ENCODE results near the gene PARN.
A peak's percentile ranks its signal among the peaks of the same experiment; 100 is the strongest.
"Not testable (repeated sequence)": the region's sequence is repeated elsewhere in the genome, so short reads cannot be mapped to it uniquely, and the experiment has no call there.

The PARN gene

GRCh38 chr16:14545346-14545884 is 84.6 kb downstream of the PARN start:
- peaks cover 43 to 60% of the 10 kb centered on the region in 2 donors for H3K36me3 Mint-ChIP-seq
- H3K27ac Mint-ChIP-seq: no peak overlapping the region
- ATAC-seq (replicated peaks) (no peak), DNase-seq (no peak)
- no peaks in the 10 kb centered on the region for H3K27me3 Mint-ChIP-seq
- H3K4me1 Mint-ChIP-seq: no peaks in the 10 kb centered on the region
- no peak overlapping the region for H3K4me3 Mint-ChIP-seq
- H3K9me3 Mint-ChIP-seq: peaks cover 2 to 5% of the 10 kb centered on the region in 2 donors

- not testable (repeated sequence) for H3K4me1 Mint-ChIP-seq; ATAC-seq (replicated peaks); H3K4me3 Mint-ChIP-seq; H3K9me3 Mint-ChIP-seq; DNase-seq; H3K27me3 Mint-ChIP-seq
- H3K36me3 Mint-ChIP-seq: peaks cover 38 to 56% of the 10 kb centered on the region in 2 donors
- H3K27ac Mint-ChIP-seq: peak overlapping the region; percentile 37
These were observed 85.2 kb downstream of the PARN start for GRCh38 chr16:14544846-14545245.

- Mint-ChIP-seq H3K4me3 (no peak overlapping the region), H3K27ac (no peak overlapping the region), H3K27me3 (no peaks in the 10 kb centered on the region), H3K9me3 (peaks cover 2 to 5% of the 10 kb centered on the region in 2 donors), H3K36me3 (peaks cover 36 to 53% of the 10 kb centered on the region in 2 donors), H3K4me1 (no peaks in the 10 kb centered on the region)
- DNase-seq: no peak
- ATAC-seq (replicated peaks): no peak
These were observed 90.4 kb downstream of the PARN start for GRCh38 chr16:14539631-14540030.

GRCh38 chr16:14539156-14539555 is 90.9 kb downstream of the PARN start:
- ATAC-seq (replicated peaks): no peak
- no peak overlapping the region for H3K27ac Mint-ChIP-seq
- H3K9me3 Mint-ChIP-seq: peaks cover 2 to 5% of the 10 kb centered on the region in 2 donors

GRCh38 chr16:14538604-14539003 is 91.5 kb downstream of the PARN start:
- DNase-seq (no peak), ATAC-seq (replicated peaks) (no peak)
- Mint-ChIP-seq H3K27ac (no peak overlapping the region), H3K27me3 (no peaks in the 10 kb centered on the region), H3K36me3 (peaks cover 35 to 50% of the 10 kb centered on the region in 2 donors), H3K4me3 (no peak overlapping the region), H3K4me1 (no peaks in the 10 kb centered on the region), H3K9me3 (peaks cover 2 to 5% of the 10 kb centered on the region in 2 donors)

More at GRCh38 chr16:14539156-14539555, 90.9 kb downstream of the PARN start:
- no peak overlapping the region for H3K4me3 Mint-ChIP-seq
- H3K36me3 Mint-ChIP-seq: peaks cover 35 to 51% of the 10 kb centered on the region in 2 donors
- H3K27me3 Mint-ChIP-seq: no peaks in the 10 kb centered on the region
- H3K4me1 Mint-ChIP-seq: no peaks in the 10 kb centered on the region
- no peak for DNase-seq

GRCh38 chr16:14531613-14532012 is 98.4 kb downstream of the PARN start:
- Mint-ChIP-seq H3K36me3 (peaks cover 24 to 34% of the 10 kb centered on the region in 2 donors), H3K27me3 (no peaks in the 10 kb centered on the region), H3K4me1 (peaks cover 10 to 25% of the 10 kb centered on the region in 2 donors), H3K9me3 (peaks cover 0 to 2% of the 10 kb centered on the region in 2 donors), H3K27ac (no peak overlapping the region), H3K4me3 (no peak overlapping the region)
- no peak for DNase-seq
- no peak for ATAC-seq (replicated peaks)

GRCh38 chr16:14531101-14531500 is 99.0 kb downstream of the PARN start:
- ATAC-seq (replicated peaks) (no peak), DNase-seq (no peak)
- H3K9me3 Mint-ChIP-seq: peaks cover 0 to 2% of the 10 kb centered on the region in 2 donors
- H3K27me3 Mint-ChIP-seq: no peaks in the 10 kb centered on the region
- H3K27ac Mint-ChIP-seq: no peak overlapping the region
- H3K4me1 Mint-ChIP-seq: peaks cover 10 to 27% of the 10 kb centered on the region in 2 donors
- no peak overlapping the region for H3K4me3 Mint-ChIP-seq
- peaks cover 24 to 37% of the 10 kb centered on the region in 2 donors for H3K36me3 Mint-ChIP-seq

- Mint-ChIP-seq H3K36me3 (peaks cover 27 to 45% of the 10 kb centered on the region in 2 donors), H3K27ac (no peak overlapping the region), H3K4me1 (peaks cover 10 to 27% of the 10 kb centered on the region in 2 donors), H3K27me3 (no peaks in the 10 kb centered on the region), H3K4me3 (no peak overlapping the region), H3K9me3 (peaks cover 0 to 2% of the 10 kb centered on the region in 2 donors)
- DNase-seq (no peak), ATAC-seq (replicated peaks) (no peak)
These were observed 100.0 kb downstream of the PARN start for GRCh38 chr16:14530046-14530445.

GRCh38 chr16:14529010-14529669 is 100.9 kb downstream of the PARN start:
- peaks cover 10 to 27% of the 10 kb centered on the region in 2 donors for H3K4me1 Mint-ChIP-seq
- peaks cover 0 to 2% of the 10 kb centered on the region in 2 donors for H3K9me3 Mint-ChIP-seq
- H3K36me3 Mint-ChIP-seq: peaks cover 27 to 45% of the 10 kb centered on the region in 2 donors
- H3K4me3 Mint-ChIP-seq: no peak overlapping the region
- no peak overlapping the region for H3K27ac Mint-ChIP-seq
- H3K27me3 Mint-ChIP-seq: no peaks in the 10 kb centered on the region
- ATAC-seq (replicated peaks) (peak; percentile 68 to 71), DNase-seq (peak; percentile 28)

- H3K4me1 Mint-ChIP-seq: peaks cover 10 to 27% of the 10 kb centered on the region in 2 donors
- no peaks in the 10 kb centered on the region for H3K27me3 Mint-ChIP-seq
- no peak for ATAC-seq (replicated peaks)
- H3K9me3 Mint-ChIP-seq: peaks cover 0 to 2% of the 10 kb centered on the region in 2 donors
- no peak overlapping the region for H3K4me3 Mint-ChIP-seq
- H3K36me3 Mint-ChIP-seq: peaks cover 19 to 38% of the 10 kb centered on the region in 2 donors
- no peak overlapping the region for H3K27ac Mint-ChIP-seq
- no peak for DNase-seq
These were observed 101.8 kb downstream of the PARN start for GRCh38 chr16:14528306-14528705.

GRCh38 chr16:14527411-14528044 is 102.5 kb downstream of the PARN start:
- Mint-ChIP-seq H3K36me3 (peaks cover 15 to 32% of the 10 kb centered on the region in 2 donors), H3K27ac (peak overlapping the region; percentile 33), H3K4me3 (no peak overlapping the region), H3K9me3 (no peaks in the 10 kb centered on the region), H3K27me3 (no peaks in the 10 kb centered on the region), H3K4me1 (peaks cover 12 to 33% of the 10 kb centered on the region in 2 donors)
- ATAC-seq (replicated peaks) (no peak), DNase-seq (no peak)

- DNase-seq (no peak), ATAC-seq (replicated peaks) (no peak)
- H3K4me3 Mint-ChIP-seq: no peak overlapping the region
- H3K36me3 Mint-ChIP-seq: peaks cover 12 to 33% of the 10 kb centered on the region in 2 donors
- no peak overlapping the region for H3K27ac Mint-ChIP-seq
- no peaks in the 10 kb centered on the region for H3K27me3 Mint-ChIP-seq
- no peaks in the 10 kb centered on the region for H3K9me3 Mint-ChIP-seq
- peaks cover 12 to 44% of the 10 kb centered on the region in 2 donors for H3K4me1 Mint-ChIP-seq
These were observed 104.5 kb downstream of the PARN start for GRCh38 chr16:14525596-14525995.

GRCh38 chr16:14524979-14525378 is 105.1 kb downstream of the PARN start:
- no peak overlapping the region for H3K4me3 Mint-ChIP-seq
- H3K27me3 Mint-ChIP-seq: no peaks in the 10 kb centered on the region
- H3K36me3 Mint-ChIP-seq: peaks cover 10 to 34% of the 10 kb centered on the region in 2 donors
- H3K4me1 Mint-ChIP-seq: peaks cover 12 to 44% of the 10 kb centered on the region in 2 donors
- no peaks in the 10 kb centered on the region for H3K9me3 Mint-ChIP-seq
- H3K27ac Mint-ChIP-seq: no peak overlapping the region
- DNase-seq (no peak), ATAC-seq (replicated peaks) (no peak)

- no peak overlapping the region for H3K4me3 Mint-ChIP-seq
- H3K9me3 Mint-ChIP-seq: no peaks in the 10 kb centered on the region
- DNase-seq (no peak), ATAC-seq (replicated peaks) (no peak)
- H3K27me3 Mint-ChIP-seq: no peaks in the 10 kb centered on the region
- H3K4me1 Mint-ChIP-seq: peaks cover 6 to 36% of the 10 kb centered on the region in 2 donors
- H3K36me3 Mint-ChIP-seq: peaks cover 7 to 27% of the 10 kb centered on the region in 2 donors
- H3K27ac Mint-ChIP-seq: no peak overlapping the region
These were observed 106.4 kb downstream of the PARN start for GRCh38 chr16:14523632-14524031.

GRCh38 chr16:14522671-14523070 is 107.4 kb downstream of the PARN start:
- H3K27me3 Mint-ChIP-seq: no peaks in the 10 kb centered on the region
- H3K9me3 Mint-ChIP-seq: no peaks in the 10 kb centered on the region
- no peak overlapping the region for H3K27ac Mint-ChIP-seq
- H3K4me3 Mint-ChIP-seq: no peak overlapping the region
- ATAC-seq (replicated peaks) (no peak), DNase-seq (no peak)
- H3K36me3 Mint-ChIP-seq: peaks cover 7 to 27% of the 10 kb centered on the region in 2 donors
- peaks cover 6 to 29% of the 10 kb centered on the region in 2 donors for H3K4me1 Mint-ChIP-seq

All from stimulated activated naive B cell treated with anti-CD40 and anti-IgM and Interleukin-4, amounts not matched to agents 10 μg/mL and 1 μg/mL and 100 μg/mL, for 72 hours (primary cell).